ENCODE data around the gene CAV3.

The CAV3 gene

DNA sequence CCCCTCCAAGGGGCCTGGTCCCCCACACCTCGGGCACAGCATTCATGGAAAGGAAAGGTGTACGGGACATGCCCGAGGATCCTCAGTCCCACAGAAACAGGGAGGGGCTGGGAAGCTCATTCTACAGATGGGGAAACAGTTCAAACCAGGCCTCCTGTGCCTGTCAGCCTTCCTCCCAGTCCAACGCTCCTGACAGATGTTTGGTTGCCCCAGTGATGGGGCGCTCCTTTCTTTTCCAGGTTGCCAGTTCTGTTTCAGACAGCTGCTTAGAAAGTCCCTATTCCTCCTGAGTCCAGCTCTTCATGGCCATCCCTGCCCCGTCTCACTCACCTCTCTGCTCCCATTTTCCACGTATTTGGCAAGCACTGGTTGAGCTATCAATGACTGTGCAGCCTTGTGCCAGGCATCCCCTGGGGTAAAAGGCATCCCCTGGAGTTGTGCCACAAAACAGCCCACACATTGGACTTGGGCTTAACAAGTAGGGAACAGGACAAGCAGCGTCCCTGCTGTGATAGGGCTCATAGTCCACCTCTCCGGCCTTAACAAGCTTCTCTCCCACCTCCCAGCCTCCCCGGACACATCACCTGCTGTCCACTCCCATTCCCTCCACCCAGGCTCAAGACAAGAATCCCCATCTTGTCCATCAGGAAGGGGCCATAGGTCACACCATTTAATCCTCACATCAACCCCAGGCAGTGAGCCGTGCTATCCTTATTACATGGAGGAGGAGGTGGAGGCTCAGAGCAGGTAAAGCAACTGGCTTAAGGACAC lies 29.2 kb downstream of the CAV3 start:
- DNase-seq (ENCODE audit: low read depth): no peak

GRCh38 chr3:8764528-8764927 lies 30.9 kb downstream of the CAV3 start:
- no peak for DNase-seq (ENCODE audit: low read depth)

DNA sequence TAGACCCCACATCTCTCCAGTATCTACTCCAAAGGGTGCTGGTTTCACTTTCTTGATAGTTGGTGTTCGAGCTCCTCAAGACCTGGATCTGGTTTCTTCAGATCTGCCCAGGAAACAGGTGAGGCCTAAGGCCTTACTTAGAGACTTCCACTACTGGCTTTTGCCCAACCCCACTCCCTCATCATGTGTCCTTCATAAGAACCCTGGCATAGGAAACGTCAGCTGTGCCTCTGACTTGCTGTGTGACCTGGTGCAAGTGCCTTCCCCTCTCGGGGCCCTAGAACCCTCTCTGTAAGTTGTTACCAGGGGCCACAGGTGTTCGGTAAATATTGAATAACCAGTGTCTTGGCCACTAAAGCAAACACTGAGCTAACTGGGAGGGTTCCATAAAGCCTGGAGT lies 31.9 kb downstream of the CAV3 start:
- DNase-seq (ENCODE audit: low read depth): no peak

- no peak for DNase-seq (ENCODE audit: low read depth)
These were observed 32.5 kb downstream of the CAV3 start for GRCh38 chr3:8766148-8766547.

DNA sequence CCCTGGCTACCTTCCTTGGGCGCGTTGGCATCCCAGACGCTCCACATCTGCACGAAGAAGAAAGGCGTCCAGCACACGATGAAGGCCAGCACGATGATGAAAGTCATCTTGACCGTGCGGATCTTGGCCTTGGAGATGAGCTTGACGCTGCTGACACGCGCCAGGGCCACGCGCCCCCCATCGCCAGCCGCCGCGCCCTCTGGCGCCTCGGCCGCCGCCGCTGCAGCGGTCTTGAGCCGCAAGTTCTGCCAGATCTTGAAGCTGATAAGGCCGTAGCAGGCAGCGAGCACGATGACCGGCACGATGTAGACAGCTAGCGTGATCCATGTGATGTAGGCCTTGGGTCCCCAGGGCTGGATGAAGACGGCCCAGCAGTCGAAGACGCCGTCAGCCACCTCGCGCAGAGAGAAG lies 33.7 kb downstream of the CAV3 start:
- no peak for DNase-seq (ENCODE audit: low read depth)

DNA sequence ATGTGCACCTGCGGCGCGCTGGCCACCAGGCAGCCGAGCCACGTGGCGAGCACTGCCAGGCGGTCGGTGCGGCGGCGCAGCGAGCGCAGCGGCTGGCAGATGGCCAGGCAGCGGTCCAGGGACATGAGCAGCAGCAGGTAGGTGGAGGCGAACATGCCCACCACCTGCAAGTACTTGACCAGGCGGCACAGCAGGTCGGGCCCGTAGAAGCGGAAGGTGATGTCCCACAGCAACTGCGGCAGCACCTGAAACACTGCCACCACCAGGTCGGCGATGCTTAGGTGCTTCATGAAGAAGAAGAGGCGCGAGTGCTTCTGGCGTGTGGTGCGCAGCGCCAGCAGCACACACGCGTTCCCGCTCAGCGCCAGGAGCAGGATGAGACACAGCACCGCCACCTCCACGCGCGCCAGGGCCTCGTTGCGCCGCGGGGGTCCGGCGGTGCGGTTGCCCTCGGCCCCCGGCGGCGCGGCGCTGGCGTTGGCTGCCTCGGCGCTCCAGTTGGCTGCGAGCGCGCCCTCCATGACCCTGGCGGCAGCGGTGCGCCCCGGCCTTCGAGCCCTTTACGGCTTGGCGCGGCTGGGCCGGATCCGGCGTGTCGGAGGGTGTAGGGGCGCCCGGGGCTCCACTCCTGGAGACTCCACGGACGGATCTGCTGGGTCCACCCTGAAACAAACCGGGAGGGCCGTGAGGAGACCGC lies 34.2 kb downstream of the CAV3 start:
- peak; percentile 6 for DNase-seq (ENCODE audit: low read depth)

- no peak for DNase-seq (ENCODE audit: low read depth)
These were observed 34.9 kb downstream of the CAV3 start for GRCh38 chr3:8768364-8769087.

DNA sequence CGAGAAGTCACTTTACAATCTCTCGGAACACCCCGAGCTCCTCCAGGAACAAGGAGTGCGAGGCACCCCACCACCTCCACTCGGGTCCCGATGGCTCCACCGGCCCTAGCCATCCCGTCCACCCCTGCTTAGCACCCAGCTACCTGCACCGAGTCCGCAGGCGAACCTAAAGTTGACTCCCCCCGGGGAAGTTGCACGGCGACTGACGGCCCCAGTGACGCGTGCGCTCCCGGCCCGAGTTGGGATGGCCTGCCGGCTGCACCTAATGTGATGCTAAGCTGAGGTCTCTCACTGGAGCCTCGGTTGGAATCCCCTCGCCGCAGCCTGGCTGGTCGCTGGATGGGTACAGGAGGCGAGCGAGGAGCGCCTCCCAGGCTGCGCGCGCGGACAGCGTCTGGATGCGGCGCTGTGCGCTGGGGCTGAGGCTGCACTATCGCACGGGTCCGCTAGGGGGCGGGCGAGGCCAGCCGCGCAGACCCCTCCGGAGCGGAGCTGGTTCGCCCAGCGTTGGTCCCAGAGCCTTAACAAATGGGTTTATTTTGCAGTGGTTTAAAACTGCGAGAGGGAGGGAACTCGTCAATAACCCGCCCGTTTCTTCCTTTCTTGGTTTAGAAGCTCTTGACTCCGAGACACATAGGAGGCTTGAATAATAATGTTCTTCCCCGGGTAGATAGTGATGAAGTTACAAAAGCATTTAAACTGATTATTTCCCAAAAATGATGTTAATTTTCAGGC lies 35.7 kb downstream of the CAV3 start, which contains the start of gene OXTR:
Gene OXTR, minus strand, starts transcription at position 526 of the 735 bp plus-strand sequence. CDS start 1,426 bp downstream, outside the sequence.
- peak; percentile 61 for DNase-seq (ENCODE audit: low read depth)

DNA sequence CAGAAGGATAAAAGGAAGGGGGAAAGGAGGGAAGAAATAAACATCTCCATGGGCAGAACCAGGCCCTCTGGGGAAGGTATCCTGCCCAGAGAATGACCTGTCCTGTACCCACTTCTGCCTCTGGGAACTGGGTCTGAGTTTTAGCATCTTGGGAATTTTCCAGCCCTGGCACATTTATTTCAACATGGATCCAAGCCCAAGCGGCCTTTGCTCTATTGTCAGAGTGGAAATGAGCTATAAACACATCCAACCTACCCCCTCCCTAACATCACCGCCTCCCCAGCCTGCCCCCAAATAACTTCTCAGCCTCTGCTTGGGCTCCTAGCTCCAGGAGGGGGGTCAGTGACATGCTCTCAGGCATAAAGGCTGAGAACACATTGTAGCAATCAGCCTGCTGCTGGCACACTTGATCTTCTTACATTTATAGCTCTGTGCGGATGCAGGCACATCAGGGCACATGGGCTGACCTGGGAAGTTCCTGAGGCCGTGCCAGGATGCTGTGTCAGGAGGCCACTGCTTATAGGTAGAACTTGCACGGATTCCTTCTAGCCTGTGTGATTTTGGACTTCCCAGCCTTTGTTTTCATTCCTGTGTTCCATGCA lies 40.4 kb downstream of the CAV3 start:
- DNase-seq (ENCODE audit: low read depth): no peak

DNA sequence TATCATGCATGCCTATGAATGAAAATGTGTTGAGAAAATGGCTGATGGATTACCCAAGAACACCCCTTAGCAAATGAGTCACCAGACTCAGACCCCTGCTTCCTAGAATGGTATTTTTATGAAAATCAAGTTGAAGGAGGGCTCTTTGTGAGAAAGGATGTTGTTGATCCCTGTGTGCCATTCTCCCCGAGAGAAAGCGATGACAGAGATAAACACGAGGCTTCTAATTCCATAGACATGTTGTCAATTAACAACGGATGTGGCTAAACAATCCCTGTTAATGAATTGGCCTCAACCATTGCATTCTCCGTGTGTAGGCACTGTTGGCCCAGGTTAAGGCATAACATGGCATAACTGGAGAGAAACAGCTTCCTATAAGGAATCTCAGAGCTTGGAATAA lies 41.6 kb downstream of the CAV3 start:
- DNase-seq (ENCODE audit: low read depth): no peak

DNA sequence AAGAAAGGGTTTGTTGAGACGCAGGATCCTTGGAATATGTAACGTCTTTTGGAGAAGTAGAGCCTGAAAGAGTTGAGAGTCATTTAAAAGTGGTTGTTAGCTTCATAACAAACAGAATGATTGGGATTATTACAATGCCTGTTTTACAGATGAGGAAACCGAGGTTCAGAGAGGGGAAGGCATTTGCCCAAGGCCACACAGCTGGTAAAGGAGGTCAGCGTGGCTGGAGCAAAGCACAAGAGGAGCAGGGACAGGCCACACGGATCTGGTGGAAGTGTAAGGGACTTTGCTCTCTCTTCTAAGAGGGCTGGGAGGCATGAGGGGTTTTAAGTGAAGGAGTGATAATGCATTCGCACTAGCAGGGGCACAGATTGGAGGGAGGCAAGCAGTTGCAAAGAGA lies 42.0 kb downstream of the CAV3 start:
- DNase-seq (ENCODE audit: low read depth): no peak

- no peak for DNase-seq (ENCODE audit: low read depth)
These were observed 42.8 kb downstream of the CAV3 start for GRCh38 chr3:8776406-8776805.

DNA sequence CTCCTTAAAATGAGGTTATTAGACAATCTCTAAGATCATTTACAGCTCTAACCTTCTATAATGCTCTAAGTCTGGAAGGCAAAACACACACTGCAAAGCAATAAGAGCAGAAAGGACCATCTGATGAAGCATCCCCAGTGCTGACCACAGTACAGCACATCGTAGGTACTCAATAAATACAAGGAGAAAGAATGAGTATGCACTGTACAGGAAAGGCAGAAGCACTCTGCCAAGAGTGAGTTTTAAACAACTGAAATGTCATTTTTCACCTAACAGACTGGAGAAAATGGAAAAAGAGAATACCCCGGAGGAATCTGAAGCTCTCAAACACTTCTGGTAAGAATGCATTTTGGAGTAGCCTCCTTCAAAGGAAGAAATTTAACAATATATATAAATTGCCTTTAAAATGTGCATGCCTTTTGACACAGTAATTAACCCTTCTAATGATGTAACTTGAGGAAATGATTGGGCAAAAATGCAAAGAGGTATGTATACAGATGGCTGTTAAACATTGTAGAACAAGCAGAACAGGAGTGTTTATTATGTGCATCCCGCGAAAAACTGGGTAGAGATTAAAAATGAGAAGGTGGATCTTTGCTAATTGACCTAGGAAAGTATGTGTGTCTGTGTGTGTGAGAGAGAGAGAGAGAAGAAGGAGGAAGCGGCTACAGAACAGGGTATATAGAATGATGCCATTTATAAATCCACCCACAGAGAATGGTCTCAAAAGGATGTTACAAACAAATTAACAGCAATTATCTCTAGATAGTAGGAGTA lies 43.8 kb downstream of the CAV3 start:
- no peak for DNase-seq (ENCODE audit: low read depth)

DNA sequence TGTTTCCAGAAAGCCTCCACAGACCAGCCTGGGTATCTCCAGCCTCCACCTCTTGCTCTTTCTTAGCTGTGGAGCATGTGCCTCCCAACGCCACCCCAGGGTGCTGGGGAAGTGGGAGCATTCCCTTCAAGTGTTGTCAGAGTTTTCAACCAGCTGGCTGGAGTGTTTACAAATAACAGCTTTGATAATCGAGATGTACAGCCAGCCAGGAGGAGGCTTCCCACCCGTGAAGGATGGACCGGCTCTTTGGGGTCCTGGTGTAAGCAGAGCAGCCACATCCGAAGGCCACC lies 44.3 kb downstream of the CAV3 start:
- no peak for DNase-seq (ENCODE audit: low read depth)

DNA sequence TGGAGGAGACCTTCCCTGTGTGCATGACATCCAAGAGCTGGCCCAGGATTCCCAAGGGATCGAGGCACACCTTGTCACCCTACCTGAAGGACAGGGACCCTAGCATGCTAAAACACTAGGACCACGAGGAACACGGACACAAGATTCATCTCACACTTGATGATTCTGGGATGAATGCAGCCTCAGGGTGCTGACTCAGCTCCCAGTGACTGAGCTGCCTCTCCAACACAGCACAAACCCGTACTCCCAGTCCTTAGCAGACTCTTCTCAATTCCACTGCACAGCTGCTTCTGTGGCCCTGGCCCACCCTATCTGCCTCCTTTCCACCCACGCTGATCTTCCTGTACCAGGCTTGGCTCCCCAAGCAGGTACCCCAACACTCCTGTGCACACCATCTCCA lies 44.9 kb downstream of the CAV3 start:
- DNase-seq (ENCODE audit: low read depth): no peak

DNA sequence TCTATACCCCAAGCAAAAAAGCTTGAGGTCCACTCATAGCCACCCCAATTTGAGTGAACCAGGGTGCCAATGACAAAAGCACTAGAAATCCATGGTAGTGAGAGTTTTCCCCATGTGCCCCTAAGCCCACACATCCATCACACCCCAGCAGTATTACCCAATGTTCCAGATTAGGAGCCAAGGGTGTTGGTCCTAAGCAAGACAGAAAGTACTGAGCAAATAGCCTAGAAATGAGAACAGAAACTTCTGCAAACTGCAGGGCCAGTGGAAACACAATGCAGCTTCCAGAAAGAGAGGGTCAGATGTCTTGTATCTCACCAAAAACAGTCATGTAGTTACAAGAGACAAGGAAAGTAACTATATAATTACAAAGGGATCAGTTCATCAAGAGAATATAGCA lies 46.7 kb downstream of the CAV3 start:
- no peak for DNase-seq (ENCODE audit: low read depth)

DNA sequence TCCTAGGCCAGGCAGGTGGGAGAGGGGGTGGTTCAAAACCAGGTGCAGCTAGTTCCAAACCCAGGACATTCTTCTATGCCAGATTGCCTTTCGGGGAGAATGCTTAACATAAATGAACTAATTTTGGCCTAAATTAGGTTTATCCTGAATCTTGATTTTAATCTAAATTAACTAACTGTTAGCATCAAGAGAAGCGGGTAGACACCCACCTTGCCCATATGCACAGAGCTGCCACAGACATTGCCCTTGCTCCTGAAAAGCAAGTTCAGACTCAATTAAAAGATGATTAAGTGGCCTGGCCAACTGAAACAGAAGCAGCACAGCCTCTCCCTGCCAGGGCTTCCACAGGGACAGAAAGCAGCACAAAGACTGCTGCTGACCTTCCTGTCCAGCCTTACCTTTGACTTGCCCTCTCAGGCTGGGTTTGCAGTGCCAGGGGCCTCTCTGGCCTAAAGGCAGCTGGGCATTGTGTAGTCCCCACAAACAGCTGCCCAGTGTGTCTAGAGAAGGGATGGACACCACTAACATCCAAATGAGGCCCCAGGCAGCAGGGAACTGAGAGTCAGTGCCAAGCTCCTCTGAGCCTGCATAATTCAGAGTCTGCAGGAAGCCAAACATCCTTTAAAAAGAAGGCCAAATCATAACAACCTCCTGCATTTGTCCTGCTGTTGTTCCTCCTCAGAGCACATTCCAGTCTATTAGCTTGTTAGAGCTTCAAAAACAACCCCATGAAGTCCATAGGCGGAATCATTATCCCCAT lies 51.3 kb downstream of the CAV3 start:
- no peak for DNase-seq (ENCODE audit: low read depth)

- DNase-seq (ENCODE audit: low read depth): no peak
These were observed 56.9 kb downstream of the CAV3 start for GRCh38 chr3:8790529-8790928.

DNA sequence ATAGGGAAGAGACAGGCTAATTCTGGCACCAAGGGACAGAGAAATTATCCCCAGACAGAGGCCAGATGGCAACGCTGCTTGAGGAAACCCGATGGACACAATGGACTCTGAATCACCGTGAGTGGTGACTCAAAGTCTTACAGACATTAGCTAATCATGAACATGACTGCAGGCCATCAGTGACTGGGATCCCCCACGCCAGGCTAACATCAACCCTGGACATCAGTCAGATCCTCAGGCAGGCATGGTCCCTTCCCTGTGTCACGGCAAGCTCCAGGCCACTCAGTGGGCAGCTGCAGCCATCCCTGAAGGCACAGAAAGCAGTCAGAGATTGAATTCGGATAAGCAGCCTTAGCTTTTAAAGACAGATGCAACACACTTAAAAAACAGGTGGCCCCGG lies 59.6 kb downstream of the CAV3 start:
- DNase-seq (ENCODE audit: low read depth): no peak

GRCh38 chr3:8794247-8794646 lies 60.6 kb downstream of the CAV3 start:
- DNase-seq (ENCODE audit: low read depth): no peak

All from activated T-cell treated with anti-CD3 and anti-CD28 coated beads for 48 hours (primary cell).